ENCODE measurements around the gene RPLP2.

RPLP2 gene

GRCh38 chr11:791658-792534 lies 17.9 kb upstream of the RPLP2 start:
- DNase-seq = no peak

DNA sequence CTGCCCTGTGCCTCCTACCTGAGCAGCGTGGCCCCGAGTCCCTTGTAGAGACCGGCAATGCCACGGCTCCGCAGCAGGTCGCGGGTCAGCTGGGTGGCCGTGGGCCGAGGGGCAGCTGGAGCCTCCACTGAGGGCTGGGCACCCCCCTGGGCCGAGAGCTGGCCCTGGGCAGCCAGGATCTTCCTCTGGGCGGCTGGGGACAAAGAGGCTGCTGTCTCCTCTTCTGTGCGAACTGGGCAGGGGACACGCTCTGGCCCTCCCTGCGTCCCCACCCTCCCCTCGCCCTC lies 17.3 kb upstream of the RPLP2 start:
- DNase-seq = no peak

- no peak for DNase-seq
These were observed 16.9 kb upstream of the RPLP2 start for GRCh38 chr11:792873-793272.

DNA sequence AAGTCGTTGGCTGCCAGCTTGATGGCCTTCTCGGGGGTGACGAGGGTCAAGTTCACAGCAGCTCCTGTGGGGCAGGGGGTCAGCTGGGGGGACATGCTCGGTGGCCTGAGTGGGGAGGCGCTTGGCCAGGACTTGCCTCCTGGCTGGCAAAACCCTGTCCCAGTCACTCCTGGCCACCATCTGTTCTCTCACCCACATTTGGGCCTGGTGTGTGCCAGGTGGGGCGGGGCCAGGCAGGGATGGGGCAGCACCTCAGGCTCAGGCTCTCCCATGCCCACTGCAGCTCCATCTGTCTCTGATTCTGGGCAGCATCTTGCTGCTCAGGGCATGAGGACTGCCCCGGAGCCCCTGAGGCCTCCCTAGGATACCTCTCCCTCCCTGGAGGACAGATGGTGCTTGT lies 16.2 kb upstream of the RPLP2 start:
- no peak for DNase-seq

GRCh38 chr11:794013-794765 lies 15.6 kb upstream of the RPLP2 start:
- DNase-seq = no peak

DNA sequence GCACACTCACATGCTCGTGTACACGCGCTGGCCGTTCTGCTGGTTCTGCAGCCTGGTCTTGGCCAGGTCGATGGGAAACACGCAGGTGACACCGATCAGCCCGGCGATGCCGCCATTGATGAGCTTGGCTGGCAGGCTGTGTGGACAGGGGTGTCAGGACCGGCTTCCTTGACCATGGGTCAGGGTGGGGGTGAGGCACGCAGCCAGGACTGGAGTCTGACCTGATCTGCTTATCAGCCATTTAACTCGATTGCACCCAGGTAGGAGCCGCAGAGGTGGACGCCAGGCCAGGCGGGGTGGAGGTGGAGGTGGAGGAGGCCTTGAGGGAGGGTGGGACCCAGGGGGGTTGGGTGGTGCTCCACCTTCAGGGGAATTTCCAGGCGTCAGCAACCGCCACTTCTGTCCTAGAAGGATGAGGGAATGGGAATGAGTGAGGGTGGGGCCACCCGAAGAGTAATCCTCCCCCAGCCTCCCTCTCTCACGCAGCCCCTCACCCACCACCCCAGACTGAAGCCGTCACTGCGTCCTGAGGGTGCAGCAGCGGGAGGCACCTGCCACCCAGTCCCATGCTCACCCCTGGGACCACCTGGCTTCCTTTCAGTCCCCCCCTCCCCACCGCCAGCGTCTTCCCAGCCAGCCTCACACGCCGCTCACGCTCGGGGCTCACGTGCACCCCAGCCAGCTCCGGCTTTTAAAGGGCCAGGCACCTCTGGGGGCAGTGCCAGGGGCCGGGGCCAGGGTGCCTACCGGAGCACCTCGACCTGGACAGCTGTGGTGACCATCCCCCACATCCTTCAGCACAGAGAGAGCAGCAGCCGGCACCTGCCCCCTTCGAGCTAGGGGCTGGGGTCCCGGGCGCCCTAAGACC lies 14.8 kb upstream of the RPLP2 start:
- no peak for DNase-seq

- peak; percentile 75 to 91 for DNase-seq
These were observed 13.9 kb upstream of the RPLP2 start for GRCh38 chr11:795634-796564.

DNA sequence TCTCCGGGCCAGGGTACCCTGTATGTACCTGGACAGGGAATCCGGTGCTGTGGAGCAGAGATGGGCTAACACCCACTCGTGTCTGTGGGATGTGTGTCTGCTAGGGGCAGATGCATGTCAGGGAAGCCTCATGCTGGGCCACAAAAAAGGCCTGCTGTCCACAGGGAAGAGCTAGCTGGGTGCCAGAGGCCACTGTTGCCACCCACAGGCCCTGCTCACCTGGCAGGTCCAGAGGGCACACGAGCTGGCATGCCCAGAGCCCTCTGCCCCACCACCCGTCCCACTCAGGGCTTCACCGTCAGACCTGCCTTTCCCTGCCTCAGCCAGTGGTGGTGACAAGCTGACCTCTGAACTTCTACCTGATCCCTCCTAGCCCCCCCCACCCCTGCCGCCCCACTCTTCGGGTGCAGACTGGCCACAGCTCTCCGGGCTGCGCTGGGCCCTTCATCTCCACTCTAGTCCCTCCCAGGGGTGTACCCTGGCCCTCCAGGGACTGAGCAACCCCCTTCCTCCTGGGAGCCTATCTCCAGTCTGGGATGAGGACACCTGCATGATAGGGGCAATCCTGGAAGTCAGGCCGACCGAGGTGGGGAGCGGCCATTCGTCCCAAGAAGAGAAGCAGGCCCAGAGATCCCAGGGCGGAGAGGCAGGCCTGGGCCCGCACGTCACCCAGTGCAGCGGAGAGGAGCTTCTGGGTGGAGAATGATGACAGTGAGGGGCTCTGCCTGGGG lies 13.0 kb upstream of the RPLP2 start:
- no peak for DNase-seq

GRCh38 chr11:797296-798092 lies 12.3 kb upstream of the RPLP2 start:
- peak; percentile 67 to 72 for DNase-seq

- peak; percentile 82 to 86 for DNase-seq
These were observed 11.6 kb upstream of the RPLP2 start, which contains the start of gene SLC25A22 for GRCh38 chr11:798093-798713. Gene SLC25A22, minus strand, starts transcription at chr11:798281. Its CDS starts 3,275 bp downstream, at chr11:795006.

GRCh38 chr11:799641-800316 lies 10.0 kb upstream of the RPLP2 start:
- DNase-seq = no peak

DNA sequence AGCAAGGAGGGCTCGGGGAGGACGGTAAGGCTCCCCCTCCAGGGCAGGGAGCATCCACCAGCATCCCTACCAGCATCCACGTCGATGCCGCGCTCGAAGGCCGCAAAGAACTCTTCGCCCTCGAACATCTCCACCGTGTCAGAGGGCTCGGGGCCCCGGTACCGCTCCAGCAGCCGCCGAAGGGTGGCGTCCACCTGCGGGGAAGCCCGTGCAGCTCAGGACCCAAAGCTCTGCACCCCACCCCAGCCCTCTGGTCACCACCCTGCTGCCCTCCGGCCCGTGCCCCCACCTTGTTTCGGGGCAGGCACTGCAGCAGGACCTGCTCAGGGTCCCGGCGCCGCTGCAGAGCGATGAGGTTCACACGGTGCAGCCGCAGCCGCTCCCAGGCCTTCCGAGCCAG lies 9.3 kb upstream of the RPLP2 start:
- DNase-seq = no peak

DNA sequence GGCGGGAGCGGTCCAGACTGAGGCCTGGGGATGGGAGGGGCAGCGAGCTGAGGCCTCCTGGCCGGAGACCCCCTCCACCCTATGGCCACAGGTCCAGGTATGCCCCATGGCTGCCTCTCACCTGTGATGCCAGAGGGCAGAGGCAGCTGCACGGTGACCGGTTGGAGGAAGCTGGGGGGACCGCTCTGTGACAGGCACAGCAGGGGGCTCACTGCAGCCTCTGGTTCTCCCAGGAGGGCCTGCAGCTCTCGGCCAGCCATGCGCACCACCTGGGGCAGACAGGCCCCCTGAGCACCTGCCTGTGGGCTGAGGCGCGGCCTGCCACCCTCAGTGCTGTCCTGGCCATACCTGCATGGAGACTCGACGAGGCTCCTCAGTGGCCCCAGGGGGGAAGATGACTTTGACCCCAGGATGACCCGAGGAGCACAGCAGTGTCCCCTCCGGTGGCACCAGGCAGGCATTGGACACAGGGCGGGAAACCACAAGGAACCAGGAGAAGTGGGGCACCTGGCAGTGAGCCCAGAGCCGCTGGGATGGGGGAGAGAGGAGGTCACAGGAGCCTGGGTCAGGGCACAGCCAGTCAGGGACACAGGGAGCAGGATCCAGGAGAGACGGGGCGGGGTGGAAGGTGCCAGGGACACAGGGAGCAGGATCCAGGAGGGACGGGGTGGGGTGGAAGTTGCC lies 8.5 kb upstream of the RPLP2 start:
- no peak for DNase-seq

DNA sequence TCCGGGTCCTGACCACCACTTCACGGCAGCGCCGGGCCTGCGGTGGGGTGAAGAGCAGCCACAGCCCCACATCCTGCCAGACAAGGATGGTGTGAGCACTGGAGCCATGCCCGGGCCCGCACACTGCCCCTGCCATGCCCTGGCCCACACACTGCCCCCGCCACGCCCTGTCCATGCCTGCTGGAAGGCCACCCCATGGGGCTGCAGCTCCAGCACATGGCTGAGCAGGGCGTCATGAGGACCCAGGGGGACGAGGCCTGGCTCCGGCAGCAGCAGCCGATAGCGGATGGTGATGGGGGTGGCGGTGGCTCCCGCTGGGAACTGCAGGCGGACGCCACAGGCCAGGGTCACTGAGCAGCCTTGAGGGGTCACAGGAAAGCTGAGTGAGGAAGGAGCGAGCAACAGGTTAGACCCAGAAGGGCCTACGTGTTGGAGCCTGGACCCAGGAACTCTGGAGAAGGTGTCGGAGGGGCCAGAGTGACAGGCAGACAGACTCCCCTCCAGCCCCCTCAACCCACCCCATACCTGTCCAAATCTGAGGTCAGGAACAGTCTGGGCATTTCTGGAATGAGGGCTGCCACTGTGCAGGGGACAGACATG lies 7.6 kb upstream of the RPLP2 start:
- DNase-seq = no peak

GRCh38 chr11:802693-803466 lies 6.9 kb upstream of the RPLP2 start:
- no peak for DNase-seq

- no peak for DNase-seq
These were observed 6.4 kb upstream of the RPLP2 start for GRCh38 chr11:803467-803742.

GRCh38 chr11:803770-804598 lies 5.8 kb upstream of the RPLP2 start:
- no peak for DNase-seq
